ENCODE data around the gene COMMD7.

COMMD7 gene

DNA sequence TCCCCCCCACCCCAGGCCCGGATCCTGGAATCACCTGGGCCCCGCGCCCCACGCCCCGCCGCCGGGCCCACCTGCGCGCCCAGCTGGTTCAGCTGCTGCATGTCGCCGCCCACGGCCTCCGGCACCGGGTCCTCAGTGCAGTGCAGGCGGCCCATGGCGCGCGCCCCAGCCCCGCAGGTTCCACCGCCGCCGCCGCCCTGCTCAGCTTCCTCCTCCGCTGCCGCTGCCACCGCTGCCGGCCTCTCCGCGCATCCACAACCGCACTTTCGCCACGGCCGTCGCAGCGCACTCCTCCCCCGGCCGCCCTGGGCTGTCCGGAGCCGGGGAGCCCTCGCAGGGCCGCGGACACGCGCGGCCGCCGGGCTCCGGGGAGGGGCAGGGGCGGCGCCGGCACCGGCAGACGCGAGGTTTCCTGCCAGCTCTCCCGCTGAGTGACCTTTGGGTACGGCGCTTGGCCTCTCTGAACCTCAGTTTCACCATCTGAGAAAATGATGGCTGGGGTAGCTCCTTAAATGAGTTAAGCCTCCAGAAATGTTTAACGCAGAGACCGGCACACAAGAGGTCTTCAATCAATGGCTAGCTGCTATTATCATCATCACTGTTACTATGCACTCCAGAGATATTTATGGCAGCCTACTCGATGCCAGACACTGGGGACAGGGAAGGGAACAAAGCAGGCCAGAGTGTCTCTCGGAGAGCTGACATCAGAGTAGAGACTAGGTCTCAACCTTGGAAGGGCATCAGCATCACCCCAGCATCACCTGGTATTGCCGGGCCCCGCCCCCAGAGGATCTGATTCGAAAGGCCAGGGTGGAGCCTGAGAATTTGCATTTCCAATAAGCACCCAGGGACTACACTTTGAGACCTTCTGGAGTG is at the start of gene COMMD7:
COMMD7 (minus strand) TSS at position 231 of the 876 bp plus-strand sequence; CDS start at position 155, 76 bp downstream.
- DNase-seq = peak; percentile 66 to 75

- no peak for DNase-seq
Observed at GRCh38 chr20:32792731-32793458, 49.6 kb upstream of the COMMD7 start.

DNA sequence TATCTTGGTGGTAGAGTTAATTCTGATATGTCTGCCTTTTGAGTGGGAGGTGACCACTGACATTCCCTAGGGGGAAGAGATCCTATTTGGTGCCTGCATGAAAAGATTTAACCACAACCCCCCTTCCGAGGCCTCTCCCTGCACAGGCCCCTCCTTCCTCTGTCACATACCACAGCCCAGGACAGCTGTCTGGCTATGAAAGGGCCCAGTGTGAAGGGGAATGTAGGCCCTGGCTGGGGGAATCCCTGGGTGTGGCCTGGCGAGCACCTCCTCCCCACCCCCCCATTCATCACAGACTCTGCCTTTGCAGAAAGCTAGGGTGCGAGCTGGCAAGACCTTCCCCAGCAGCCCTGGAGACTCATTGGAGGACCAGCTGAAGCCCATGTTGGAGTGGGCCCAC is 49.0 kb upstream of the COMMD7 start:
- DNase-seq = peak; percentile 55 to 68

GRCh38 chr20:32790751-32791057 is 47.4 kb upstream of the COMMD7 start:
- no peak for DNase-seq

DNA sequence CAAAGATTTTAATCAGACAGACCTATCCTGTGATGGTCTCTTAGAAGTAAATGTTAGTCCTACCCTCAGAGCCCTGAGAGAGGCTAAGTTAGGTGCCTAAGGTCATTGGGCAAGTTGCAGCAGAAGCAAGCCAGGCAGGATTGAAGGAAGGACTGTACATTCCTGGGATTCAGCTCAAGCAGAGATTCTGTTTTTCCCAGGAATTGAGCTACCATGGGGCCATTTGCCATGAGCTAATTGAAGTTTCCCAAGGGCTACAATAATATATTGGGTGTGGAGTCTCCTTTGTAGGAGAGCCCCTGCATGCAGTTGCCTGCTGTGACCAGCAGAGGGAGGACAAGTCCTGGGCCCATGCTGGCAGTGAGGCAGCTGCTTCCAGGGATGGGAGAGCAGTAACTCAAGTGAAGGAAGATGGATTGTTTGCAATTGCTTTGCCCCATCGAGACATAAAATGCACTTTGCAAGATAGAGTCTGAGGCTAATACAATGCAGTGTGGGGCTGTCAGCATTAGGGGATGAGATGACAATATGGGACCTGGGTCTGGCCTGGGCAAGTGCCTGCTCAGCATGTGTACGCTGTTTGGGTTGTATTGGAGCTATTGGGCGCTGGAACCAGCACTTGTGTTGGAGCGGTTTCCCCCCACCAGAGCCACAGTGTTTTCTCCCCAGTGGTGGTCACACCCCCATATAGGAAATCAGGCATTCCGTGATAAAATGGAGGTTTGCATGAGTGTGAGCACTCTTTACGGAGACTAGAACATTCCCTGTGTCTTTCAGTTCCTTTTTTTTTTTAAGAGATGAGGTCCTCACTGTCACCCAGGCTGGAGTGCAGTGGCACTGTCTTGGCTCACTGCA is 46.9 kb upstream of the COMMD7 start:
- peak; percentile 73 to 77 for DNase-seq

- DNase-seq = no peak
Observed at GRCh38 chr20:32787168-32787567, 43.9 kb upstream of the COMMD7 start.

- no peak for DNase-seq
Observed at GRCh38 chr20:32786059-32786760, 42.9 kb upstream of the COMMD7 start.

GRCh38 chr20:32784369-32785080 is 41.3 kb upstream of the COMMD7 start:
- DNase-seq = no peak

- no peak for DNase-seq
Observed at GRCh38 chr20:32780749-32781655, 37.7 kb upstream of the COMMD7 start.

DNA sequence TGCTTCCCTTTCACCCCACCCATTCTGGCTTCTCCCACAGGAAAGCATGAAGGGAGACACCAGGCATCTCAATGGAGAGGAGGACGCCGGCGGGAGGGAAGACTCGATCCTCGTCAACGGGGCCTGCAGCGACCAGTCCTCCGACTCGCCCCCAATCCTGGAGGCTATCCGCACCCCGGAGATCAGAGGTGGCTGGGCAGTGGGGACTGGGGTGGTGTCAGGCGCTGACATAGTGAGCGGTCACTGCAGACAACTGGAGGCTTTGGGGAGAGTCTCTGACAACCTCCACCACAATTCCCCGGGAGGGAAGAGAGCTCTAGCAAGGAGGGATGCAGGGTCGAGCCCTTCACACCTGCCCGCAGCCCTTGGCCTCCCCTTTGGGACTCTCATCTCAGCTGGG is 37.0 kb upstream of the COMMD7 start:
- DNase-seq = no peak

GRCh38 chr20:32779500-32780211 is 36.4 kb upstream of the COMMD7 start:
- no peak for DNase-seq

DNA sequence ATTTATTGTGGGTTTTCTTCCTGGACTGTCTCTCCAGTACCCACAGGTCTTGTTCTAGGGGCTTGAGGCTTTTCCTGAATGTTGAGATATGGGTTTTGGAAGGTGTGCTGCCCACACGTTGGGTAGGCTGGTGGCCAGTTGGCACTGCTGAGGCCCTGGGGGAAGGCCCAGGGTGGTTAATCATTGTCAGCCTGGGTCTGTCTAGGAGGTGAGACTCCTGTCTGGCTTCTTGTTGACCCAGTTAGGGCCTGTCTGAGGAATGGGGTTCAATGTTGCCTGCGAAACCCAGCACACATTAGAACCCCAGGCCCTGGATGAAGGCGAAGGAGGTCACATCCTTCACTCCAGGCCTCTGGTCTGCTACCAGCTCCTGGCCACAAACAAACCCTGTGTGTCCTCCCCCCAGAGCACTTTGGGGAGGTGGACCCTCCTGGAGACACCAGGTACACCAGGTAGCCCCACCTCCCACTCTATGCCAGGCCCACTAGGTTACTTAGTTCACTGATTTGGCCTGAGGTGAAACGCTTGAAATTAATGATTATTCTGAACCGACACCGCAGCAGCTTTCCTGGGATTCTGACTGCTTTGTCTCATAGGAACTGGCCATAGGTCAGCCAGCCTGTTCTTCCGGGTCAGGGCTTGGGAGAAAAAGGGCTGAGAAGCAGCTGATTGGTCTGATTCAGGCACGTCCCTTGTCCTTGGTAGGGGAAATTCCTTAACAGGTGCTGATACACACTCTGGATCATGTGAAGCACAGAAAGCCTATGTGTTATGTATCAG is 34.1 kb upstream of the COMMD7 start:
- no peak for DNase-seq

- DNase-seq = no peak
Observed at GRCh38 chr20:32775336-32775991, 32.2 kb upstream of the COMMD7 start.

GRCh38 chr20:32773855-32774254 is 30.6 kb upstream of the COMMD7 start:
- no peak for DNase-seq

DNA sequence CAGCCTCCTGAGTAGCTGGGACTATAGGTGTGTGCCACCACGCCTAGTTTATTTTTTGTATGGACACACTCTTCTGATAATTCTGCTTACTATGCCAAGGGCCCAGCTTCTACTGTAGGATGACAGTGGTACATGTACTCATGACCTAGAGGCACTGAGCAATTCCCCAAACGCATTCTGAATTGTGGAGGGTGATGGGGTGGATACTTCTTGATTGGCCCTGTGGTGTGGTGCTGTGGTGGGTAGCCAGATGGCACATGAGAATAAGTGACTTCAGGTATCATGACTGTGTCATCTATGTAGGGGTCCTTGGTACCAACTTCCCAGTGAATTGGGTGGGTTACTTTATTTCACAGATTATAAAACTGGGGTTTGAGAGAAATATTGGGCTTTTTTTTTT is 30.0 kb upstream of the COMMD7 start:
- no peak for DNase-seq

DNA sequence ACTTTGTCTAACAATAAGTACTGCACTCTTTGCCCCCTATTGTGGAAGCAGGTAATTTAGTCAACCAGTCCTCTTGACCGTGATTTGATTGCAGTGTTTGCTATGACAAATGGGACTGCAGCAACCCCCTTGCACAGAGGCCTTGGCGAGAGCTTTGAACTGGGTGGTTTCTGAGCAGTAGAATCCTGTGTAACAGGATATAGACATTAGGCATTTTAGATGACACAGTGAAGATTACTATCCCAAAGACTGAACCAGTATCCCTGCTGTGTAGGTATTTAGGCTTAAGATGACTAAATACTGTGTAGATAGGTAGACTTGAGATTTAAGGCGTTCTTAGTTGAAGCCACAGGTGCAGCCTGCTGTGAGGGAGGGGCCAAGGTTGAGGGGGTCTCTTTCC is 28.8 kb upstream of the COMMD7 start:
- no peak for DNase-seq

- no peak for DNase-seq
Observed at GRCh38 chr20:32767418-32768198, 24.3 kb upstream of the COMMD7 start.

Measured in CD4-positive, alpha-beta T cell treated with Interleukin-1 beta for 1 hour (primary cell).